ENCODE data around the gene MBNL1. TPM values are rescaled to one million over a fixed set of nuclear protein-coding genes. Genes with fewer than 3 reads are reported as not detected.

Gene MBNL1
- total RNA-seq, 1 donor from 2014 or later: 36.2 TPM

- no peak for DNase-seq (ENCODE audit: low read depth, low spot score)
- H3K36me3 Mint-ChIP-seq (ENCODE audit: low read depth): no peaks in the 10 kb centered on the region
- no peaks in the 10 kb centered on the region for H3K9me3 Mint-ChIP-seq
- H3K4me1 Mint-ChIP-seq: peaks cover 9% of the 10 kb centered on the region
- H3K4me3 Mint-ChIP-seq: no peak overlapping the region
- H3K27ac Mint-ChIP-seq (ENCODE audit: unreplicated experiment): no peak overlapping the region
- TF ChIP-seq CTCF (conservative IDR thresholded peaks at IDR 0.05): no peak
- no peaks in the 10 kb centered on the region for H3K27me3 Mint-ChIP-seq (ENCODE audit: low read depth)
Observed at GRCh38 chr3:152226176-152226575, 42.6 kb upstream of the MBNL1 start.

- Mint-ChIP-seq H3K27ac (ENCODE audit: unreplicated experiment) (no peak overlapping the region), H3K4me3 (no peak overlapping the region), H3K36me3 (ENCODE audit: low read depth) (no peaks in the 10 kb centered on the region), H3K9me3 (no peaks in the 10 kb centered on the region), H3K27me3 (ENCODE audit: low read depth) (no peaks in the 10 kb centered on the region), H3K4me1 (peaks cover 9% of the 10 kb centered on the region)
- no peak for DNase-seq (ENCODE audit: low read depth, low spot score)
- TF ChIP-seq CTCF (conservative IDR thresholded peaks at IDR 0.05): no peak
Observed at GRCh38 chr3:152227027-152227426, 41.7 kb upstream of the MBNL1 start.

- no peak for DNase-seq (ENCODE audit: low read depth, low spot score)
- Mint-ChIP-seq H3K36me3 (ENCODE audit: low read depth) (no peaks in the 10 kb centered on the region), H3K4me1 (peaks cover 9% of the 10 kb centered on the region), H3K9me3 (no peaks in the 10 kb centered on the region), H3K27me3 (ENCODE audit: low read depth) (no peaks in the 10 kb centered on the region), H3K4me3 (no peak overlapping the region), H3K27ac (ENCODE audit: unreplicated experiment) (no peak overlapping the region)
- TF ChIP-seq CTCF (conservative IDR thresholded peaks at IDR 0.05): no peak
Observed at GRCh38 chr3:152229692-152230091, 39.0 kb upstream of the MBNL1 start.

GRCh38 chr3:152230370-152230769 lies 38.4 kb upstream of the MBNL1 start:
- Mint-ChIP-seq H3K4me3 (no peak overlapping the region), H3K27ac (ENCODE audit: unreplicated experiment) (no peak overlapping the region), H3K4me1 (peaks cover 2% of the 10 kb centered on the region), H3K27me3 (ENCODE audit: low read depth) (no peaks in the 10 kb centered on the region), H3K36me3 (ENCODE audit: low read depth) (no peaks in the 10 kb centered on the region), H3K9me3 (no peaks in the 10 kb centered on the region)
- no peak for DNase-seq (ENCODE audit: low read depth, low spot score)
- no peak for TF ChIP-seq CTCF (conservative IDR thresholded peaks at IDR 0.05)

- no peaks in the 10 kb centered on the region for H3K9me3 Mint-ChIP-seq
- no peaks in the 10 kb centered on the region for H3K36me3 Mint-ChIP-seq (ENCODE audit: low read depth)
- no peak overlapping the region for H3K27ac Mint-ChIP-seq (ENCODE audit: unreplicated experiment)
- no peak for DNase-seq (ENCODE audit: low read depth, low spot score)
- no peak overlapping the region for H3K4me3 Mint-ChIP-seq
- TF ChIP-seq CTCF (conservative IDR thresholded peaks at IDR 0.05): no peak
- peaks cover 4% of the 10 kb centered on the region for H3K4me1 Mint-ChIP-seq
- H3K27me3 Mint-ChIP-seq (ENCODE audit: low read depth): no peaks in the 10 kb centered on the region
Observed at GRCh38 chr3:152232001-152232400, 36.7 kb upstream of the MBNL1 start.

GRCh38 chr3:152232679-152233078 lies 36.0 kb upstream of the MBNL1 start:
- no peak for DNase-seq (ENCODE audit: low read depth, low spot score)
- Mint-ChIP-seq H3K36me3 (ENCODE audit: low read depth) (no peaks in the 10 kb centered on the region), H3K4me3 (no peak overlapping the region), H3K27ac (ENCODE audit: unreplicated experiment) (no peak overlapping the region), H3K9me3 (peaks cover 2% of the 10 kb centered on the region), H3K27me3 (ENCODE audit: low read depth) (no peaks in the 10 kb centered on the region), H3K4me1 (peaks cover 4% of the 10 kb centered on the region)
- no peak for TF ChIP-seq CTCF (conservative IDR thresholded peaks at IDR 0.05)
